ENCODE data around the gene LIPC.

The LIPC gene

DNA sequence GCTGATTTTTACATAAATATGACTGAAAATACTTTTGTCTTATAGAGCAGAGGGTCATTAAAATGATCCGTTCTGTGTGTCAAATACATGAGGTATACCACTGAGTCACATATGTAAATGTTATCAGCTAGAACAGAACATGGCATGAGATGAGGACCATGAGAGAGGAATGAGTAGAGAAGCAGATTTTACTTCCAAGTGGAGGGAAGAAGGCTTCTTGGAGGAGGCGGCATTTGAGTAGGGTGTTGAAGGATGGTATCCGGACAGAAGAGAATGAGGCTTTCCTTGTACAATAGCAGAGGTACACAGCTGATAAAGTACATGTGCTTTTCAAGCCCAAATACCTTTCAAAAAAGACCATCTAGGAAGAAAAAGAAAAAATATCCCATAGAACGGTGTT lies 4.8 kb downstream of the LIPC start:
- DNase-seq (ENCODE audit: low spot score) = no peak

DNA sequence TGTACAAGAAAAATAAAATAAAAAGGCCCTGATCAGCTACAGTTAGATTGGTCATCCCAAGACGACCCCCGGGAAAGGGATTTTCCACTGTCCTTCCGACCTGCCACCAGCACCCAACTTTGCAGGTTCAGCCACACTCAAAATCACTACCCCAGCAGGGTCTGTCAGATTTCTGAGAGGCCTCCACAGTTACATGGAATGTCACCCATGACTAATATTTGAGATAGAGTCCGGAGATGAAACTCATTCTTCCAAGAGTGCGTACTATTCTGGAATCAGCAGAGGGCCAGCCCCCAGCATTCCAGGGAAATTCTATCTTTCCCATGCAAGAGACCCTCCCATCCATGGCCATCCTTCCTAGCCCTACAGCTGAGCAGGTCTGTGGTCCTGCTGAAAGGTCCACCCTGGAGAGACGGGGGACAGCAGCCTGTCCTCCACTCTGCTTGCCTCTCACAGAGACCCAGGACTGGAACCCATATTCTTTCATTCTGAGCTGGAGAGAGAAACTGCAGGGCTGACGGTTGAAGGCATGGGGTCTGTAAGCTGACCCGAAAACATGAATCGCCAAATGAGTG lies 5.8 kb downstream of the LIPC start:
- DNase-seq (ENCODE audit: low spot score) = no peak

- DNase-seq (ENCODE audit: low spot score) = no peak
These were observed 6.3 kb downstream of the LIPC start for GRCh38 chr15:58438111-58438510.

DNA sequence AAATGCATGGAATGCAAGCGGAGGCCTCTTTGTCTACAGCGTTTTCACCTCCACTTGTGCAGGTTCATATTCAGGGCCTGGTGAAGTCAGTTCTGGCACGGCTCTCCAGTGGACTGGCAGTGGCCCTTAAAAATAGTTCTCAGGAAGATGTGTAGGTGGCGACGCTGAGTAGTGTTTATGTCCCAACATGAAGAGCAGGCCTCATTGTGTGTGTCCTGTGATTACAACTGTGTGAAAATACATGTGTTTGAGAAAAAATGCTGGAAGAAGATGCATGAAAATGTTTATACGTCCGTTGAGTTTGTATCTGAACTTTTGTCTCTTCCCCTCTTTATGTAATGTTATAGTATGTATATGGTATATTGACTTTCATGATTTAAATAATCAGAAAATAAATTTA lies 7.2 kb downstream of the LIPC start:
- peak; percentile 46 for DNase-seq (ENCODE audit: low spot score)

GRCh38 chr15:58440158-58440910 lies 8.5 kb downstream of the LIPC start:
- no peak for DNase-seq (ENCODE audit: low spot score)

DNA sequence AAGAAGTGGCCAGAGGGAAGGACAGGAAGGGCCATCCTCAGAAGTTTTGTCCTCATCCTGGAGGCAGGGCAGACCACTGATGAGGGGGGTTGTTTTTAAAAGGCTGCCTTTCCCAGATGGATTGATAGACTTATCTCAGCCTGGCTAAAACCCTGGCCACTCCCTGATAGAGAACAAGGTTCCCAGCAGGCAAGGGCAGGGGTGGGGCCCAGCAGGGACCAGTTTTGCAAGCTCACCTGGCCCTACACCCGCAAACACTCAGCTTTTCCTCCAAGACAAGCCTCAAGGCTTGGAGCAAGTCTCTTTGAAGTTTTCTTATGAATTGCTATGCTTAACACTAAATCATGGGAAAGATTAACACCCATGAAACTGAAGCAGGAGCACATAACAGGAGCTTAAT lies 9.1 kb downstream of the LIPC start:
- no peak for DNase-seq (ENCODE audit: low spot score)

DNA sequence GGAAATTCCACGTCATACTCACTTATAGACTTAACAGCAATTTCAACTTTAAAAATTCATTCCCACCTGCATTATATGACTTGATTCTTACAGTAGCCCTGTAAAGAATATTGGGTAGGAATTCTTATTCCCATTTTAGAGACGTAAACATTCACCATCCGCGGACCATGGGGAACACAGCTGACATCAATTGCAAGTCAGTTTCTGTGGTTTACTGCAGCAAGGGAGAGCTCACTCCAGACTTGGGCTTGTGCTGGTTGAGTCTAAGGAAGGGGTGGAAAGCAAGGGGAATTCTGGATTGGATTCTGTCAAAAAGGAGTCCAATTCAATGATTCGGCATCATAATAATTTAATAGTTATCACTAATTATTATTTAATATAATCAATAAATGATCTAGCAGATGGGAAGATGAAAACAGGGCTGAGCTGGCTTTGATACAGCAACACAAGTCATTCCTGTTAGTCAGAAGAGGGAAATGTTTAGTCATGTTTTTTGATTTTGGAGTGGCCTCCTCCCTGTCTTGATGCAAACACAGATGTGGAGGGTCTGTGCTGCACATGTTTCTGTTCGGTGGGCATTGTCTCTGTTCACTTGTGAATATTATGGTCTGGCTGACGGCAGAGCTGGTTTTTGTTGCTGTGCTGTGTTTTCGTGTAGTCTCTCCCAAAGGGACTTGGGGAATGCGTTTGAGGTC lies 9.7 kb downstream of the LIPC start:
- peak; percentile 14 for DNase-seq (ENCODE audit: low spot score)

DNA sequence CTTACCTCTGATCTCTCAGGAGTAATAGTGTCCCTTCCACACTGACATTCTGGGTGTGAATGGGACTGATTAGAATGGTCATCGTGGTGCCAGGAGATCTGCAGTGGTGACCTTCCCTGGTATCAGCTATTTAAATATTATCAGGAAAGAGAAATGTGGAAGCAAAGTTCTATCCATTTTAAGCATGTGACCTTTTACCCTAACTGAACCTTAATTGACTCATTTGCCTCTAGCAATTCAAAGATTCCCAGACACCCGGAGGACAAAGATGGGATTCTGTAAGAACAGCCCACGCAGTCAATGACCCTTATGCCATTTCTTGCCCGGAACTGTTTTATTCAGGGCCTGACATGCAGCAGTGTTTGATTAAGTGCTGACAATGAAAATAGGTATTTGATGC lies 10.3 kb downstream of the LIPC start:
- DNase-seq (ENCODE audit: low spot score) = no peak

DNA sequence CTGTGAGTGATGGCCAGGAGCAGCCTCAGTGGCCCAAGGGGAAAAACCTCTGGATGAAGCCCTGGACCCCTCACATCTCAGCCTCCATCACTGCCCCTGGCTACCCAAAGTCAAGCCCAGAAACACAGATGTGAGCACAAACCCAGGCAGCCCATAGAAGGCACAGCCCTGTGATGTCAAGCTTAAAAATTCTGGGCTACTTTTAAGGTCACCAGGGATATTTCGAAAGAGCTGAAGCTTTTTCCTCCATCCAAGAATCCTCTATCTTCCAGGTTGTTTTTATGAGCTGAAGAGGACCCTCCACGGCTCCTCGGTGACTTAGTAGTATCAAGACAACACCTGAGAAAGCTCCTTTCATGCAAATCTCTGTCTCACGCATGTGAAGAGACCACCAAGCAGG lies 11.5 kb downstream of the LIPC start:
- DNase-seq (ENCODE audit: low spot score) = no peak

DNA sequence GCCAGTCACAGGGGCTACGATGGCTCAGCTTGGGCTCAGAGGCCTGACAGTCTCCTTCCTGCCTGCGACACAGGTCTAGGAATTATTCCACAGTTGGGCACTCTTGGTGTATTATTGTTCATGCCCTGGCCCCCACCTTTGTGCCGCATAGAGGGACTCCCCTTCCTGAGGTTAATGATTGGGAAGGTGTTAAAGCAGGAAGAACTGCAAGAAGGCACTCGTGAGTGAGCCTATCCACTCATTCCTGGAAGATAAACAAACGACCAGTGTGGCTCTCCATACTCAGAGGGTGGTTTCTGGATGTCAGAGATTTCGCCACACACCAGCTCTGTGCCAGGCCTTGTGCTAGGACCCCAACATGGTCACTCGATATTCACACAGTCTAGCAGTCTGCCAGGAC lies 12.3 kb downstream of the LIPC start:
- no peak for DNase-seq (ENCODE audit: low spot score)

GRCh38 chr15:58444658-58445332 lies 13.0 kb downstream of the LIPC start:
- DNase-seq (ENCODE audit: low spot score) = no peak

DNA sequence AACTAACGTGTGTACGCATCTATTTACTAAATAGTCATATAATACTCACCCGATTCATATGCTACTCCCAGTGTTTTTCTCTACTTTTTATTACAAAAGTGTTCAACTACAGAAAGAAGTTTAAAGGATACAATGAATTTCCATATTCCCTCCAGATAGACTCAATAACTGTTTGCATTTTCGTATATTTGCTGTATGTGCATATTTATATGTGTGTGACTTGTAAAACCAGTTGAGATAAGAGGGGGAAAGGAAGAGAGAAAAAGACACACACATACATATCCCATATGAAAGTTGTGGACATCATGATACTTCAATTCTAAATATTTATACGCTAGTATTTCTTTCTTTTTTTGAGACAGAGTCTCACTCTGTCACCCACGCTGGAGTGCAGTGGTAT lies 14.1 kb downstream of the LIPC start:
- no peak for DNase-seq (ENCODE audit: low spot score)

GRCh38 chr15:58446521-58446920 lies 14.7 kb downstream of the LIPC start:
- no peak for DNase-seq (ENCODE audit: low spot score)

- no peak for DNase-seq (ENCODE audit: low spot score)
These were observed 15.7 kb downstream of the LIPC start for GRCh38 chr15:58447271-58448010.

DNA sequence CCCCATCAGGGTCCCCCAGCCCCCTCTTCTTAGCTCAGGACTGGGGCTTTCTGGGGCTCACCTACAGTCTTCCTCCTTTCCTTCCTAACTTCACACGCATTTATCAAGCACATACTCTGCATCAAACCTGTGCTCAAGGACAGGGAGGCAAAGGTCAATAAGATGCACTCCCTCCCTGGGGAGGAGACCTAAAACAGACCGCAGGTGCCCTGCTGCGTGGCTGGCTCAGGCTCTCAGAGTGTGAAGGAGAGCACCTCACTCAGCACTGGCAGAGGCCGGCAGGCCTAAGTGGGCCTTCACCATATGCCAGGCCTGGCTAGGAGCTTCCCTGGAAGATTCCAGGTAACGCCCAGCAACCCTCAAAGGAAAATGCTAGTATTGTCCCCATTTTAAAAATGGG lies 16.5 kb downstream of the LIPC start:
- no peak for DNase-seq (ENCODE audit: low spot score)

GRCh38 chr15:58448906-58449305 lies 17.1 kb downstream of the LIPC start:
- DNase-seq (ENCODE audit: low spot score) = no peak

- DNase-seq (ENCODE audit: low spot score) = no peak
These were observed 20.0 kb downstream of the LIPC start for GRCh38 chr15:58451826-58452225.

GRCh38 chr15:58452775-58453174 lies 21.0 kb downstream of the LIPC start:
- DNase-seq (ENCODE audit: low spot score) = no peak

DNA sequence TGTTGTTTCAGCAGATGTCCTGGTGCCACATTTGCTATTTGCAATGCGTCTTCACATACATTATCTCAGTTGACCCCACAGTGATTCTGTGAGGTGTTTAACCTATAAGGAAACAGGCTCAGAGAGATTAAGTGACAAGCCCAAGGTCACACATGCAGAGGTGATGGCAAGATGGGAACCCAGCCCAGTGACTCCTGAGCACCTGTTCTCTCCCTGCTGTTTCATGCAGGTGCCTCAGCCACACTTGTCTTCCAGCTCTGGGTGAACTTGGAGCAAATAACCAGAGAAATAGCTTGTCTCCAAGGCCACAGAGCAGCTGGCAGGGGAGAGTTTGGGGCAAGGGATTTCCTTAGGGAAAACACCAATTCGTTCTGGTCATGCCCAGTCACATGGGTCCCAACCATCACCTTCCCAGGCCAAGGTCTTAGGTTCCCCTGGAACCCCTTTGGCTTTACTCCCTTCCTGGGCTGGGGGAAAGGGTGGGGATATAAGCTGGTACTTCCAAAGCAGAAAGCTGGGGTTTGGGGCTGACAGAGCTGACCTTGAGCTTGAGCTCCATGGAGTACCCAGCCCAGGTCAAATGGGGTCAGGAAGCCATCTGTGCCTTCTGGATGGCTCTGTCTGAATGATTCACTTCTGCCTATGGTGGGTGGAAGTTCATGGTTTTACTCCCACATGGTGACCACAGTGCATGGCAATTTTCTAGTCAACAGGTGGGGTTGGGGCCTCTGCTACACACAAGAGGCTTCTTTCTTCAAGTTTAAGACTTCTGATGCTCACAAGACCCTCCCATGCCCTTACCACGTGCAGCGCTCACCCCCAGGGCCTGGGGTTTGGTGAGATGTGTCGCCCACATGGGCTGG lies 22.4 kb downstream of the LIPC start:
- DNase-seq (ENCODE audit: low spot score) = no peak

- no peak for DNase-seq (ENCODE audit: low spot score)
These were observed 23.2 kb downstream of the LIPC start for GRCh38 chr15:58454950-58455401.

DNA sequence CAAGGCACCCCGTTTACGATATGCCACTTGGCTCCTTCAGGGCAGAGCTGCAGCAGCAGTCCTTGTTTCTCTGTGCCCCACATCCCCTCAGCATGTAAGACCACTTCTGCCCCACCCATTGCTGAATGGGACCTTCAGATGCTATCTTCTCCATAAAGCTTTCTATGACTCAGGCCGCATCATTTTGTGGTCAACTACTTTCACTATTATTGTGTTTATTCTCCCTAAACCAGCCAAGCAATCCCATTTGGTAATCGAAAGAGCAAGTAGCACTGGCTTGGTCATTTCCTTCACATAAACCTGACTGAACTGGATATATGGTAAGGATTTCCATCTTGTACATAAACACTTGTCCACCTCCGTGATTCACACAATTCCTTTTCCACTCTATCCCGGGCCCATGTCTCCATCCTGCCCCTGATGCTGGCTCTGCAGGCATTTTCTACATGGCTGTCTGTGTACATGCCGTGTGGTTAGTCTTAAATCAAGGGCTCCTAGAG lies 25.7 kb downstream of the LIPC start:
- DNase-seq (ENCODE audit: low spot score) = peak; percentile 10
